GM18861 (cell line): ENCODE measurements around the gene TUG1.

Source experiments
- ATAC-seq: cut with Tn5 transposase; IDR thresholded peaks from one replicate; pipeline ENCODE4 v1.9.1; 2021; ENCODE audit not compliant: unreplicated experiment

The TUG1 gene

GRCh38 chr22:30968924-30969531 lies at the start of gene TUG1:
TUG1 (plus strand) TSS chr22:30969265.
- peak; percentile 80 for ATAC-seq

GRCh38 chr22:30919973-30920372 lies 49.1 kb upstream of the TUG1 start:
- ATAC-seq: no peak

- ATAC-seq: no peak
Observed at GRCh38 chr22:30920407-30920806, 48.7 kb upstream of the TUG1 start.

GRCh38 chr22:30921108-30921507 lies 48.0 kb upstream of the TUG1 start:
- no peak for ATAC-seq

- ATAC-seq: no peak
Observed at GRCh38 chr22:30922151-30922611, 46.9 kb upstream of the TUG1 start.

- ATAC-seq: no peak
Observed at GRCh38 chr22:30923168-30923900, 45.7 kb upstream of the TUG1 start.

- no peak for ATAC-seq
Observed at GRCh38 chr22:30925667-30926066, 43.4 kb upstream of the TUG1 start.

GRCh38 chr22:30926706-30927105 lies 42.4 kb upstream of the TUG1 start:
- ATAC-seq: no peak

- ATAC-seq: no peak
Observed at GRCh38 chr22:30927806-30928205, 41.3 kb upstream of the TUG1 start.

GRCh38 chr22:30928401-30928800 lies 40.7 kb upstream of the TUG1 start:
- no peak for ATAC-seq

- no peak for ATAC-seq
Observed at GRCh38 chr22:30930228-30930627, 38.8 kb upstream of the TUG1 start.

GRCh38 chr22:30931541-30932300 lies 37.3 kb upstream of the TUG1 start:
- ATAC-seq: no peak

- ATAC-seq: no peak
Observed at GRCh38 chr22:30932661-30933060, 36.4 kb upstream of the TUG1 start.

- no peak for ATAC-seq
Observed at GRCh38 chr22:30933457-30933856, 35.6 kb upstream of the TUG1 start.

- ATAC-seq: no peak
Observed at GRCh38 chr22:30934053-30934452, 35.0 kb upstream of the TUG1 start.

- ATAC-seq: no peak
Observed at GRCh38 chr22:30940685-30941362, 28.2 kb upstream of the TUG1 start.

GRCh38 chr22:30941363-30941740 lies 27.7 kb upstream of the TUG1 start:
- ATAC-seq: no peak

- no peak for ATAC-seq
Observed at GRCh38 chr22:30943368-30943767, 25.7 kb upstream of the TUG1 start.

GRCh38 chr22:30944986-30945385 lies 24.1 kb upstream of the TUG1 start:
- no peak for ATAC-seq

GRCh38 chr22:30945653-30946052 lies 23.4 kb upstream of the TUG1 start:
- no peak for ATAC-seq

GRCh38 chr22:30946354-30946753 lies 22.7 kb upstream of the TUG1 start:
- ATAC-seq: no peak
